ENCODE measurements around the gene DPYSL4. TPM values are rescaled to one million over a fixed set of nuclear protein-coding genes. Genes with fewer than 3 reads are reported as not detected.

The DPYSL4 gene
- total RNA-seq, 6 experiments from 2014 or later = 0.24 to 0.31 (median 0.25) TPM; not detected in 3

GRCh38 chr10:132154931-132155330 is 31.8 kb upstream of the DPYSL4 start:
- ATAC-seq (no peak), DNase-seq (no peak)
- no peaks in the 10 kb centered on the region for H3K36me3 ChIP-seq
- H3K27me3 ChIP-seq = no peaks in the 10 kb centered on the region
- intact Hi-C loops (cut with DNase I) = no loop called here
- H3K4me1 ChIP-seq = no peaks in the 10 kb centered on the region
- H3K9me3 ChIP-seq = no peaks in the 10 kb centered on the region
- TF ChIP-seq CTCF (IDR thresholded peaks at IDR 0.05) (no peak), POLR2A (IDR thresholded peaks at IDR 0.05) (no peak)
- H3K4me3 ChIP-seq = no peak overlapping the region
- no peak overlapping the region for H3K27ac ChIP-seq
- WGBS (ENCODE audit: insufficient coverage, low coverage, low lambda C conversion rate, missing lambda C conversion rate) = 71% methylated on average over 1 of the region's 1 CpG

- peak in 1 of 3 donors; percentile 46 for DNase-seq
Observed at GRCh38 chr10:132155723-132156381, 30.9 kb upstream of the DPYSL4 start.

GRCh38 chr10:132156382-132156781 is 30.4 kb upstream of the DPYSL4 start:
- DNase-seq = peak in 1 of 3 donors; percentile 43
- TF ChIP-seq CTCF (IDR thresholded peaks at IDR 0.05) (no peak), POLR2A (IDR thresholded peaks at IDR 0.05) (no peak)
- no peaks in the 10 kb centered on the region for H3K4me1 ChIP-seq
- no peak overlapping the region for H3K4me3 ChIP-seq
- no peaks in the 10 kb centered on the region for H3K36me3 ChIP-seq
- no peaks in the 10 kb centered on the region for H3K27me3 ChIP-seq
- intact Hi-C loops (cut with DNase I) = no loop called here
- no peak overlapping the region for H3K27ac ChIP-seq
- no peak for ATAC-seq
- no peaks in the 10 kb centered on the region for H3K9me3 ChIP-seq
- 53% methylated on average over 4 of the region's 7 CpGs for WGBS (ENCODE audit: insufficient coverage, low coverage, low lambda C conversion rate, missing lambda C conversion rate)

More at GRCh38 chr10:132155723-132156381, 30.9 kb upstream of the DPYSL4 start:
- ATAC-seq = peak in 2 of 4 donors; percentile 9 to 12
- intact Hi-C loops (cut with DNase I) = no loop called here
- H3K27ac ChIP-seq = no peak overlapping the region
- 49% methylated on average over 4 of the region's 15 CpGs for WGBS (ENCODE audit: insufficient coverage, low coverage, low lambda C conversion rate, missing lambda C conversion rate)
- H3K4me3 ChIP-seq = no peak overlapping the region
- TF ChIP-seq POLR2A (IDR thresholded peaks at IDR 0.05) (no peak), CTCF (IDR thresholded peaks at IDR 0.05) (no peak)
- H3K27me3 ChIP-seq = no peaks in the 10 kb centered on the region
- no peaks in the 10 kb centered on the region for H3K9me3 ChIP-seq
- no peaks in the 10 kb centered on the region for H3K4me1 ChIP-seq
- H3K36me3 ChIP-seq = no peaks in the 10 kb centered on the region

GRCh38 chr10:132157101-132157500 is 29.6 kb upstream of the DPYSL4 start:
- DNase-seq = peak in 1 of 3 donors; percentile 27
- TF ChIP-seq POLR2A (IDR thresholded peaks at IDR 0.05) (no peak), CTCF (IDR thresholded peaks at IDR 0.05) (no peak)

More at GRCh38 chr10:132157101-132157500, 29.6 kb upstream of the DPYSL4 start:
- no peak overlapping the region for H3K4me3 ChIP-seq
- ATAC-seq = no peak
- intact Hi-C loops (cut with DNase I) = no loop called here
- no peaks in the 10 kb centered on the region for H3K27me3 ChIP-seq
- WGBS (ENCODE audit: insufficient coverage, low coverage, low lambda C conversion rate, missing lambda C conversion rate) = 65% methylated on average over 3 of the region's 8 CpGs
- no peaks in the 10 kb centered on the region for H3K36me3 ChIP-seq
- no peaks in the 10 kb centered on the region for H3K9me3 ChIP-seq
- no peaks in the 10 kb centered on the region for H3K4me1 ChIP-seq
- H3K27ac ChIP-seq = no peak overlapping the region

All from right lobe of liver (tissue), 6 donors.